ENCODE measurements around the gene PEF1.

Gene PEF1

GRCh38 chr1:31620631-31621497 lies 23.8 kb downstream of the PEF1 start:
- H3K27ac ChIP-seq, result no peak overlapping the region

GRCh38 chr1:31618916-31619846 lies 25.5 kb downstream of the PEF1 start:
- Histone ChIP-seq H3K4me3 (no peak overlapping the region), H3K27ac (no peak overlapping the region)

More at GRCh38 chr1:31620631-31621497, 23.8 kb downstream of the PEF1 start:
- no peak overlapping the region for H3K4me3 ChIP-seq

DNA sequence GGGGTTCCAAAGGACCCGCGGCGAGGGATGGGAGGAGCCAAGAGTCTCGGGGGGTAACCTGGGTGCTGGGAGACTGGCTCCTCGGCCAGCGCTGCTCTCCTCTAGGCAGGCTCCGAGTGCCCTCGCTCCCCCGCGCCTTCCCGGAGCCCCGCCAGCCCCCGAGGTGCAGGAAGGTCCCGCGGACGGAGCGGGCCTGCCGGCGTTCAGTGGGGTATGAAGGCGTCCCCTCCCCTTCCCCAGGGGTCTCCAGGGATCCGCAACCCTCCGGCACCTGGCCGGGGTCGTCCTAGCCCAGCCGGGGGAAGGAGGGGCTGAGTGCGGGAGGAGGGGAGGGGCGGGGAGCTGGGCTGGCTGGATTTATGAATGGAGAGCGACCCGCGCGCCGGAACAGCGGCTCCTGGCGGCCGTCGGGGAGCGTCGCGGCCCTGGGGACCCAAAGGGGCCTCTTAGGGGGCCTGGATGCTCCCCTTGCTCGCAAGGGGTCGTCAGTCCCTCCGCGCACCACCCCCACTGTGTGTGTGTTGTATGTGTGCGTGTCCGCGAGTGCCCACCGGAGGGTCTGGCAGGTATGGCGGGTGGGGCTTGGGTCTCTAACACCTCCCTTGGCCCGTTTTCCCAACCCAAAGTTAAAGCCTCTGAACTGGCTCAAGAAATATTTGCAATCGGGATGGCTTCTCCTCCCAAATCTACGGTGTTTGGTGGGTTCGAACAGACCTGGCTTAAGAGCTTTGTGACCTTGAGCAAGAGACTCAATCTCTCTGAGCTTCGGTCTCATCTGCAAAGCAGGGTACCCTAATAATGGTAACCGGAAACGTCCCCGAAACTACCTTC lies 26.5 kb downstream of the PEF1 start:
- H3K27ac ChIP-seq, result no peak overlapping the region
- H3K4me3 ChIP-seq, result peak overlapping the region; percentile 2 to 44 (median 26)

- Histone ChIP-seq H3K27ac (no peak within 1 kb of the TSS), H3K4me3 (peak within 1 kb of the TSS; percentile 2 to 44 (median 26))
Measured at GRCh38 chr1:31617218-31617915, 27.3 kb downstream of the PEF1 start, which contains the start of gene HCRTR1. Gene HCRTR1, plus strand, starts transcription at chr1:31617689. Its CDS starts 1,504 bp downstream, at chr1:31619193.

- H3K4me3 ChIP-seq, result no peak overlapping the region
- no peak overlapping the region for H3K27ac ChIP-seq
Measured at GRCh38 chr1:31615939-31616338, 28.7 kb downstream of the PEF1 start.

DNA sequence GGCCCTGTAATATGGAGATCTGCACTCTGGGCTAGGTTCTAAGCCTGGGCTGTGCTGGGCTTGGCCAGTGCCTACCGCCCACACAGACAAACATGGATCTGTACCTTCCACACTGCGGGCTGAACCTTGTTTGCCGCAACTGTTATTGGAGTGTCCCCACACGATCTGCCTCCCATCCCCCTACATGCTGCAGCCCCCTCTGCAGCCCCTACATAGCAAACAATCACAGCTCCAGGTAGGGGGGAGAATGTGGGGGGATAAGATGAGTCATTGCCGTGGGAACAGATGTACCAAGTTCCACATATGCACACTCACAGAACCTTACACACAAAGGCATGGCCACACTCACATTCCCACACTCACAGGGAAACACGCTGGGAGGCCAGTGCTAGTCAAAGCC lies 29.3 kb downstream of the PEF1 start:
- Histone ChIP-seq H3K27ac (no peak overlapping the region), H3K4me3 (no peak overlapping the region)

DNA sequence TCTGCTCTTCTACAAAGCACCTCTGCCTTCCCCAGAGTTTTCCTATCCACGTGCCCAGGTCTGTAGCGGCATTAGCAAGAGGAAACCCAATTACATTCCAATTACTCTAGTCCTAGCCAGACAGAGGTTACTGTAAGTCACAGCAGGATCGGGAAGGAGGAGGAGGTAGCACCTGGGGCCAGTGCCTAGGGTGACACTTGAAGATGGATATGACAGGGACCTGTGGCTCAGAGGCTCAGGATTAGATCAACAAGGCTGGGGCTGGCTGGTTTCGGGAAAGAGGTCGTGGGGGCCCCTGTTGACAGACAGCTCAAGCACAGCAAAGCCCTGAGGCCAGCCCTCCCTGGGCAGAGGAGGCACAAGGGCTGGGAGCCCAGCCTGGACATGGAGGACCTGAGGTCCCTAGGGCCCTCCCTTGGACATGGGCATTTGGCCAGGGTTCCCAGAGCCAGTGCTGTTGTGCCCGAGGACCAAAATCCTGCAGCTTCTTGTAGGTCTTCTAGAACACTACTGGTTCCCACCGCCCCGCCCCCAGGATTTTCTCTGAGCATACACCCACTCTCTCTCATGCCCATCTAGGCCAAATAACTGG lies 30.2 kb downstream of the PEF1 start:
- Histone ChIP-seq H3K4me3 (no peak overlapping the region), H3K27ac (no peak overlapping the region)

- H3K27ac ChIP-seq, result no peak overlapping the region
Measured at GRCh38 chr1:31609514-31610118, 35.1 kb downstream of the PEF1 start.

GRCh38 chr1:31607360-31607759 lies 37.3 kb downstream of the PEF1 start:
- Histone ChIP-seq H3K27ac (no peak overlapping the region), H3K4me3 (no peak overlapping the region)

More at GRCh38 chr1:31609514-31610118, 35.1 kb downstream of the PEF1 start:
- H3K4me3 ChIP-seq, result no peak overlapping the region

DNA sequence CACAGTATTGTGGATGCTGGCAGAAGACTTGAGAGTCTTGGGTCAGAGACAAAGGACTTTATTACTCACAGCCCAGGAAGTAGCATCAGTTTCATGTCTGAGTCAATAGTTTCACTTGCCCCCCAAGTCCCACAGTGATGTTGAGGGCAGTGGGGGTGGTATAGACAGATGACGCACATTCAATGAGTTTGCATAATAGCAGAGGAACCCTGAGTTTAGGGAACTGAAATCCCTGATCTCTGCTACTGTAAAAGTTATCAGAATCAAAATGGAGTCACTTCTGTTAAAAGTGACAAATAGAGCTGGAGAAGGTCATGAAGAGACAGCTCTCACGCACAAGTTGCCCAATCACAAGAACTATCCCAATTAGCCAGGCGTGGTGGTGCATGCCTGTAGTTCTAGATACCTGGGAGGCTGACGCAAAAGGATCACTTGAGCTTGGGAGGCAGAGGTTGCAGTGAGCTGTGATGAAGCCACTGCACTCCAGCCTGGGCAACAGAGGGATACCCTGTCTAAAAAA lies 38.7 kb downstream of the PEF1 start:
- H3K27ac ChIP-seq, result no peak overlapping the region
- H3K4me3 ChIP-seq, result no peak overlapping the region

GRCh38 chr1:31602081-31602480 lies 42.6 kb downstream of the PEF1 start:
- Histone ChIP-seq H3K4me3 (no peak overlapping the region), H3K27ac (no peak overlapping the region)

DNA sequence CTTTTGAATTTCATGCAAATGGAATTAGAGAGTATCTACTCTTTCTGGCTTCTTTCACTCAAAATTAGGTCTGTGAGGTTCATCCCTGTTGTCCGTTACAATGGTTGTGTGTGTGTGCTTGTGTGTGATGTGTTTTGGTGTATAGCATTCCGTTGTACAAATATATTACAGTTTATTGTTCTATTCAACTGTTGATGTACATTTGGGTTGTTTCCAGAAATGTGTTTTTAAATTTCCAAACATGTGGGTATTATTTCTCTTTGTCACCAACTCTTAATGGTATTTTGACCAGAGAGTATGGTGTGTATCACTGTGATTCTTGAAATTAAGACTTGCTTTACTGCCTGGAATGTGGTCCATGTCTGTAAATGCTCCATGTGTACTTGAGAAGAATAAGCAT lies 44.0 kb downstream of the PEF1 start:
- Histone ChIP-seq H3K27ac (no peak overlapping the region), H3K4me3 (no peak overlapping the region)

GRCh38 chr1:31598980-31599379 lies 45.7 kb downstream of the PEF1 start:
- Histone ChIP-seq H3K27ac (no peak overlapping the region), H3K4me3 (no peak overlapping the region)

GRCh38 chr1:31596737-31597097 lies 48.0 kb downstream of the PEF1 start:
- Histone ChIP-seq H3K4me3 (no peak overlapping the region), H3K27ac (no peak overlapping the region)

DNA sequence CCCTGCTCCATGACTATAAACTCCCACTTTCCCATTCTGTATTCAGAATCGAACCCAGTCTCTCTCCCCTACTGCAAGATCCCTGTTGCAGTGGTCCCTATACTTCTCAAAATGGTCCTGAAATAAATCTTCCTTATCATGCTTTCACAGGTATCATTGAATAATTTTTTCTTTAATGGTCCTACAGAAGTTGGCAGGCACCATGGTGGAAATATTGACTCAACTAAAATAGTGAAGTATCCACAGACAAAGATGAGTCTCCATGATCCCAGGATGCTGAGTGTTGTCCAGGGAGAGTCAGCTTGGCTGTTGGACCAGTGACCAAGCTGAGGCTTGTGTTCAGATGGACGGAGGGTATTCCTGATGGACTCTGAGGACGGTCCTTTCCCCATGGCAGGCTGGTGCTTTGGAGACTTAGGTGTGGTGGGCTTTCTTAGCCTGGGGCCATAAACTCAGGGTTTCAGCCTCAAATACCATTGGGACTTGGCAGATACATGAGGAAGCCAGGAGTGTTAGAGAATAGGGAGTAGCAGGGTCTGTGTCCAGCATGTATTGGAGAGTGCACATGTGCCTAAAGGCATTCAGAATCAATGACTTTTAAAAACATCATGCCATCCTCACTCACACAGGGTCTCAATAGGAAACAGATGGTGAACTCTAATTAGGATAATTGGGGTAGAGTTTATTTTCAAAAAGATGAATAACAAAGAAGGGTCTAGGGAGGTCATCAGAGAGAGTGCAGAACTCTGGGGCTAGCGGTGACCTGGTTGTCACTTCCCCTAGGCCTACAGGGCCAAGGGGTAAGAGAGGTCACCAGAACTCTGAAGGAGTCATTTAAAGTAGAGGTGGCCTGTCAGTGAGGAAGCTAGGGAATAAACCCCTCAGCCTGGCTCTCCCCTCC lies 48.6 kb downstream of the PEF1 start:
- H3K4me3 ChIP-seq, result no peak overlapping the region
- H3K27ac ChIP-seq, result no peak overlapping the region

GRCh38 chr1:31593770-31594632 lies 50.7 kb downstream of the PEF1 start:
- Histone ChIP-seq H3K4me3 (no peak overlapping the region), H3K27ac (no peak overlapping the region)
